Body of pancreas (tissue), 4 donors: ENCODE results near the gene LBH. TPM values are rescaled to one million over a fixed set of nuclear protein-coding genes. Genes with fewer than 3 reads are reported as not detected.

Source experiments
- ATAC-seq: fragments of 150-250 bp; one replicate; pipeline ENCODE4 v1.9.1; 2016
- DNase-seq, 4 donors: peaks; one replicate each; pipeline ENCODE4 v3.0.0-alpha.2; 2019
- H3K27ac ChIP-seq, 4 donors: fragments of 200-600 bp; sonication (generic); 1 replicate in 3 of 4; 2 replicates in 1 of 4; pipeline versions ENCODE4 v1.5.1 to v1.6.1; 2016 to 2019; ENCODE audit warnings: mild to moderate bottlenecking in 1 of 4, mixed read lengths in 1 of 4, moderate library complexity in 1 of 4
- H3K27me3 ChIP-seq, 2 donors: fragments of 200-600 bp; sonication (generic); one replicate each; pipeline ENCODE4 v1.6.0; 2016; ENCODE audit warnings: mild to moderate bottlenecking in 1 of 2
- H3K36me3 ChIP-seq, 2 donors: fragments of 200-600 bp; sonication (generic); replicated peaks in 1 of 2; 2 replicates each; pipeline ENCODE4 v1.5.1; 2016; ENCODE audit warnings: low read depth in 2 of 2; ENCODE audit not compliant: insufficient read depth in 1 of 2
- H3K4me1 ChIP-seq: fragments of 200-600 bp; sonication (generic); one replicate; pipeline ENCODE4 v1.6.0; 2016
- H3K4me3 ChIP-seq, 2 donors: fragments of 200-600 bp; sonication (generic); 1 replicate in 1 of 2; 2 replicates in 1 of 2; pipeline ENCODE4 v1.5.1; 2016 to 2019
- H3K9me3 ChIP-seq, 3 donors: fragments of 200-600 bp; sonication (generic); 1 replicate in 2 of 3; 2 replicates in 1 of 3; pipeline ENCODE4 v1.5.1; 2016
- CTCF ChIP-seq, 7 experiments: fragments of 450-650 bp in 4 of 7; fragments of 200-600 bp in 3 of 7; sonication (generic) in 3 of 7; IDR thresholded peaks; one replicate each; pipeline ENCODE4 v1.5.1; 2016 to 2019; ENCODE audit warnings: antibody characterized with exemption in 7 of 7
- POLR2A ChIP-seq, 3 donors: fragments of 450-650 bp; IDR thresholded peaks; one replicate each; pipeline ENCODE4 v1.6.1; 2016; ENCODE audit warnings: antibody characterized with exemption in 3 of 3, mild to moderate bottlenecking in 2 of 3
- WGBS, 2 donors: methylation state at CpG; one replicate each; pipeline ENCODE4 v1.1.5; 2017; 5-methylcytosine and 5-hydroxymethylcytosine counted together
- intact Hi-C: fragments of 100-400 bp; cut with DNase I; formaldehyde crosslinking; loops from one replicate; pipeline ENCODE4 v1.15.1; 2023
- total RNA-seq, 2 donors: library from RNA; depleted of rRNA; stranded (reverse); fragments of >200 nt; gene quantifications; one replicate each; pipeline ENCODE4 v1.1.0, GENCODE V29; 2016

The LBH gene
- total RNA-seq, 2 donors from 2014 or later, result 10.9 to 23.1 TPM

- no peaks in the 10 kb centered on the region for H3K27me3 ChIP-seq
- H3K4me3 ChIP-seq, result no peak overlapping the region
- intact Hi-C loops, result no loop called here
- no peaks in the 10 kb centered on the region for H3K4me1 ChIP-seq
- no peak overlapping the region for H3K27ac ChIP-seq
- WGBS, 2 donors, result 92 to 93% methylated on average over 2 to 4 of the region's 4 CpGs
- ATAC-seq (no peak), DNase-seq (no peak)
- no peaks in the 10 kb centered on the region for H3K36me3 ChIP-seq
- H3K9me3 ChIP-seq, result no peaks in the 10 kb centered on the region
- TF ChIP-seq CTCF (IDR thresholded peaks at IDR 0.05) (no peak), POLR2A (IDR thresholded peaks at IDR 0.05) (no peak)
Measured at GRCh38 chr2:30282721-30283120, 51.4 kb downstream of the LBH start.

GRCh38 chr2:30283931-30284565 lies 52.7 kb downstream of the LBH start:
- no peak overlapping the region for H3K4me3 ChIP-seq
- no peak for ATAC-seq
- no peak for TF ChIP-seq POLR2A (IDR thresholded peaks at IDR 0.05)
- TF ChIP-seq CTCF (IDR thresholded peaks at IDR 0.05), result no peak

GRCh38 chr2:30285758-30286157 lies 54.4 kb downstream of the LBH start:
- ATAC-seq (no peak), DNase-seq (no peak)
- Histone ChIP-seq H3K4me1 (peaks cover 5% of the 10 kb centered on the region), H3K4me3 (no peak overlapping the region), H3K27me3 (no peaks in the 10 kb centered on the region), H3K36me3 (no peaks in the 10 kb centered on the region), H3K27ac (no peak overlapping the region), H3K9me3 (no peaks in the 10 kb centered on the region)
- TF ChIP-seq POLR2A (IDR thresholded peaks at IDR 0.05), result no peak
- no peak for TF ChIP-seq CTCF (IDR thresholded peaks at IDR 0.05)
- 82 to 88% methylated on average over 3 of the region's 3 CpGs for WGBS, 2 donors
- intact Hi-C loops, result no loop called here

More at GRCh38 chr2:30283931-30284565, 52.7 kb downstream of the LBH start:
- 81 to 84% methylated on average over 14 of the region's 14 CpGs for WGBS, 2 donors
- H3K36me3 ChIP-seq, result no peaks in the 10 kb centered on the region
- H3K9me3 ChIP-seq, result no peaks in the 10 kb centered on the region
- no peak overlapping the region for H3K27ac ChIP-seq
- intact Hi-C loops, result no loop called here
- DNase-seq, result no peak
- no peaks in the 10 kb centered on the region for H3K4me1 ChIP-seq
- no peaks in the 10 kb centered on the region for H3K27me3 ChIP-seq

GRCh38 chr2:30287190-30287840 lies 56.0 kb downstream of the LBH start:
- H3K27ac ChIP-seq, result no peak overlapping the region
- no peaks in the 10 kb centered on the region for H3K9me3 ChIP-seq
- no peak overlapping the region for H3K4me3 ChIP-seq
- intact Hi-C loops, result no loop called here
- no peak for TF ChIP-seq POLR2A (IDR thresholded peaks at IDR 0.05)
- TF ChIP-seq CTCF (IDR thresholded peaks at IDR 0.05), result no peak
- ATAC-seq, result no peak
- no peak for DNase-seq
- WGBS, 2 donors, result 93 to 95% methylated on average over 1 of the region's 1 CpG
- H3K27me3 ChIP-seq, result no peaks in the 10 kb centered on the region
- peaks cover 5% of the 10 kb centered on the region for H3K4me1 ChIP-seq
- no peaks in the 10 kb centered on the region for H3K36me3 ChIP-seq
